Osteoblast (primary cell): Measurements from ENCODE around the gene GANC. TPM values are rescaled to one million over a fixed set of nuclear protein-coding genes. Genes with fewer than 3 reads are reported as not detected.

Experiments
- DNase-seq: peaks from one replicate; pipeline ENCODE4 v3.0.0; 2011; ENCODE audit warnings: low spot score, mixed read lengths; ENCODE audit not compliant: insufficient read length; ENCODE audit errors: missing footprints
- H2AFZ ChIP-seq: 2 replicates; pipeline ENCODE4 v1.6.0; 2011; ENCODE audit warnings: mild to moderate bottlenecking, low read length
- H3K27ac ChIP-seq: 2 replicates; pipeline ENCODE4 v1.5.1; 2011; ENCODE audit warnings: mild to moderate bottlenecking, low read depth, low read length, moderate library complexity
- H3K27me3 ChIP-seq: 2 replicates; pipeline ENCODE4 v1.6.0; 2012; ENCODE audit warnings: mild to moderate bottlenecking, control low read depth, inconsistent platforms, low read length, moderate library complexity; ENCODE audit not compliant: insufficient read depth
- H3K36me3 ChIP-seq: 2 replicates; pipeline ENCODE4 v1.5.1; 2011; ENCODE audit warnings: mild to moderate bottlenecking, low read length, control low read depth, moderate library complexity; ENCODE audit not compliant: insufficient read depth
- H3K4me1 ChIP-seq: 2 replicates; pipeline ENCODE4 v1.5.1; 2011; ENCODE audit warnings: mild to moderate bottlenecking, low read length, control low read depth, moderate library complexity; ENCODE audit not compliant: insufficient read depth
- H3K4me2 ChIP-seq: 2 replicates; pipeline ENCODE4 v1.6.0; 2011; ENCODE audit warnings: mild to moderate bottlenecking, low read length; ENCODE audit not compliant: insufficient read depth
- H3K4me3 ChIP-seq: fragments of 200-600 bp; sonication (generic); 3 replicates; pipeline ENCODE4 v1.5.1; 2012; ENCODE audit warnings: mild to moderate bottlenecking, low read length, inconsistent platforms; ENCODE audit not compliant: insufficient read depth
- H3K79me2 ChIP-seq: 2 replicates; pipeline ENCODE4 v1.6.0; 2012; ENCODE audit warnings: mild to moderate bottlenecking, low read length, control low read depth, inconsistent platforms; ENCODE audit not compliant: insufficient read depth
- H3K9me3 ChIP-seq: 2 replicates; pipeline ENCODE4 v1.5.1; 2011; ENCODE audit warnings: low read depth, low read length, control low read depth
- H4K20me1 ChIP-seq: 2 replicates; pipeline ENCODE4 v1.6.0; 2012; ENCODE audit warnings: mild to moderate bottlenecking, low read length, control low read depth; ENCODE audit not compliant: insufficient read depth
- total RNA-seq: library from RNA; depleted of rRNA; stranded (reverse); fragments of >200 nt; gene quantifications from 2 replicates; pipeline ENCODE4 v1.2.3, GENCODE V29; 2012
- TF ChIP-seq, protein P1 (sequence below): IDR thresholded peaks from 2 replicates; pipeline ENCODE4 v1.5.1; 2011; ENCODE audit warnings: mild to moderate bottlenecking, low read depth, low read length, moderate library complexity; ENCODE audit errors: extremely low read depth

The GANC gene
- total RNA-seq, 1 donor = 21.0 TPM

DNA sequence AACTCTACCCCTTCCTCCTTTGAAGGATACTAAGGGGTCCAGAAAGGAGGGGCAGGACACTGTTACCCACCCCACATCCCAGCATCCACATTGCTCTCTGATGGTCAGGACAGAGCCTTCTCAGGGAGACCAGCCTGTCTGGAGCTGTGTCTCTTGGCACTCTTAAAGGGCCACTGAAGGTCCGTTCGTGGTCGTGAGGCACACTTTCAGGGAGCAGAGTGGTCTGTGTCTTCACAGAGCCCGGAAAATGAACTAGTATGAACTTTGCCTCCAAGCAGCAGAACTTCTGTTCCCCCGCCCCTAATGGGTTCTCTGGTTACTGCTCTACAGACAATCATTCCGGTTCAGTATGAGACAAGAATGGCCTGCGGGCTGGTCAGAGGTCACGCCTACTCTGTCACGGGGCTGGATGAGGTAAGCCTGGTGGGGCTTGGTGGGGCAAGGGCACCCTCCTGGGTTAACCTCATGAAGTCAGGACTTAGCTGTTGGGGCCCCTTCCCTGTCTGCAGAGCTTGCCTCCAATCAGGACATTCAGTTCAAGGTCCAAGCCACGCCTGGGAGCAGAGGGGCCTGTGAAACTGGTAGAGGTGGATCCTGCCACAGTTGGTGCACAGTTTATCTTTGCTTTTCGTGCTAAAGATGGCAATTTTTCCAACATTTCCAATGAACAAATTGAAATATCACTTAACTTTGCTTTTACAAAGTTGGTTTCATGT is 119.5 kb downstream of the GANC start:
- H3K4me3 ChIP-seq = no peak overlapping the region
- no peaks in the 10 kb centered on the region for H3K9me3 ChIP-seq
- no peaks in the 10 kb centered on the region for H3K79me2 ChIP-seq
- TF ChIP-seq, protein P1, sequence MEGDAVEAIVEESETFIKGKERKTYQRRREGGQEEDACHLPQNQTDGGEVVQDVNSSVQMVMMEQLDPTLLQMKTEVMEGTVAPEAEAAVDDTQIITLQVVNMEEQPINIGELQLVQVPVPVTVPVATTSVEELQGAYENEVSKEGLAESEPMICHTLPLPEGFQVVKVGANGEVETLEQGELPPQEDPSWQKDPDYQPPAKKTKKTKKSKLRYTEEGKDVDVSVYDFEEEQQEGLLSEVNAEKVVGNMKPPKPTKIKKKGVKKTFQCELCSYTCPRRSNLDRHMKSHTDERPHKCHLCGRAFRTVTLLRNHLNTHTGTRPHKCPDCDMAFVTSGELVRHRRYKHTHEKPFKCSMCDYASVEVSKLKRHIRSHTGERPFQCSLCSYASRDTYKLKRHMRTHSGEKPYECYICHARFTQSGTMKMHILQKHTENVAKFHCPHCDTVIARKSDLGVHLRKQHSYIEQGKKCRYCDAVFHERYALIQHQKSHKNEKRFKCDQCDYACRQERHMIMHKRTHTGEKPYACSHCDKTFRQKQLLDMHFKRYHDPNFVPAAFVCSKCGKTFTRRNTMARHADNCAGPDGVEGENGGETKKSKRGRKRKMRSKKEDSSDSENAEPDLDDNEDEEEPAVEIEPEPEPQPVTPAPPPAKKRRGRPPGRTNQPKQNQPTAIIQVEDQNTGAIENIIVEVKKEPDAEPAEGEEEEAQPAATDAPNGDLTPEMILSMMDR = no peak
- no peak for DNase-seq
- H4K20me1 ChIP-seq = no peaks in the 10 kb centered on the region
- peaks cover 3% of the 10 kb centered on the region for H3K4me1 ChIP-seq
- no peaks in the 10 kb centered on the region for H3K27me3 ChIP-seq
- H3K4me2 ChIP-seq = no peak overlapping the region
- no peak overlapping the region for H3K27ac ChIP-seq
- H3K36me3 ChIP-seq = no peaks in the 10 kb centered on the region
- no peak overlapping the region for H2AFZ ChIP-seq

DNA sequence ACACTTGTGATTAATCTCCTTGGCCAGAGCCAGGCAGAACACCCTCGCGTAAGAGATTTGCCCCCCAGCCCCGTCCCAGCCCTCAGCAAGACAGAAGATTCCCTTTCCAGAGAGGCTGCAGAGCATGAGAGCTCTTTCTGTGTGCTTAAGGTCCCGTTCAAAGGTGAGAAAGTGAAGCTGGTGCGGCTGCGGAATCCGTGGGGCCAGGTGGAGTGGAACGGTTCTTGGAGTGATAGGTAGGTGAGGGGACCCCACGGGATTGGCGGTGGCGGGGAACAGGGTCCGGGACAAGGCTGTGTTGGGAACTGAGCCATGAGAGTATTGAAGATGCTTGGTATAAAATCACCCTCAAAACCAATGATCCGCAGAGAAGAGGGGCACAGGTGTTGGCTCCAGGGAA is 121.1 kb downstream of the GANC start:
- Histone ChIP-seq H3K27me3 (no peaks in the 10 kb centered on the region), H3K9me3 (no peaks in the 10 kb centered on the region), H3K4me2 (no peak overlapping the region), H3K27ac (no peak overlapping the region), H2AFZ (no peak overlapping the region), H4K20me1 (no peaks in the 10 kb centered on the region), H3K36me3 (no peaks in the 10 kb centered on the region), H3K4me3 (no peak overlapping the region), H3K4me1 (no peaks in the 10 kb centered on the region), H3K79me2 (no peaks in the 10 kb centered on the region)
- TF ChIP-seq, protein P1 = no peak
- DNase-seq = no peak

DNA sequence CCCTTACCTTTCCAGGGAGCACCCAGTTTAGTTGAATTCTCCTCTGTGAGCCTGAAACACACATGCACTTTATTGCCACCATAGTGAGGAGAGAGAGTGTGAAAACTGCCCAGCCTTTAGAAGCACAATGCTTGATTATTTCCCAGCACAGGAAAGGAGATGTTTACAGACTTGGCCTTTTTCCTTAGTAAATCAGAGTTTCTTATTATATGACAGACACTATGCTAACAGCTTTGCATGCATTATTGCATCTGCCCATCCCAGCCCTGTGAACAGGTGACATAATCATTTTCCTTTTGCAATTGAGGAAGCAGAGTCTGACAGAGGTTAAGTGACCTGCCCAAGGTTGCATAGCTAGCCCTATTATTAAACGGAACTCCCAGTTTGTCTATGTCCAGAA is 122.8 kb downstream of the GANC start:
- Histone ChIP-seq H3K4me2 (no peak overlapping the region), H4K20me1 (no peaks in the 10 kb centered on the region), H3K27me3 (no peaks in the 10 kb centered on the region), H2AFZ (no peak overlapping the region), H3K4me3 (no peak overlapping the region), H3K36me3 (no peaks in the 10 kb centered on the region), H3K9me3 (no peaks in the 10 kb centered on the region), H3K27ac (no peak overlapping the region), H3K4me1 (no peaks in the 10 kb centered on the region), H3K79me2 (no peaks in the 10 kb centered on the region)
- no peak for DNase-seq
- TF ChIP-seq, protein P1 = no peak

DNA sequence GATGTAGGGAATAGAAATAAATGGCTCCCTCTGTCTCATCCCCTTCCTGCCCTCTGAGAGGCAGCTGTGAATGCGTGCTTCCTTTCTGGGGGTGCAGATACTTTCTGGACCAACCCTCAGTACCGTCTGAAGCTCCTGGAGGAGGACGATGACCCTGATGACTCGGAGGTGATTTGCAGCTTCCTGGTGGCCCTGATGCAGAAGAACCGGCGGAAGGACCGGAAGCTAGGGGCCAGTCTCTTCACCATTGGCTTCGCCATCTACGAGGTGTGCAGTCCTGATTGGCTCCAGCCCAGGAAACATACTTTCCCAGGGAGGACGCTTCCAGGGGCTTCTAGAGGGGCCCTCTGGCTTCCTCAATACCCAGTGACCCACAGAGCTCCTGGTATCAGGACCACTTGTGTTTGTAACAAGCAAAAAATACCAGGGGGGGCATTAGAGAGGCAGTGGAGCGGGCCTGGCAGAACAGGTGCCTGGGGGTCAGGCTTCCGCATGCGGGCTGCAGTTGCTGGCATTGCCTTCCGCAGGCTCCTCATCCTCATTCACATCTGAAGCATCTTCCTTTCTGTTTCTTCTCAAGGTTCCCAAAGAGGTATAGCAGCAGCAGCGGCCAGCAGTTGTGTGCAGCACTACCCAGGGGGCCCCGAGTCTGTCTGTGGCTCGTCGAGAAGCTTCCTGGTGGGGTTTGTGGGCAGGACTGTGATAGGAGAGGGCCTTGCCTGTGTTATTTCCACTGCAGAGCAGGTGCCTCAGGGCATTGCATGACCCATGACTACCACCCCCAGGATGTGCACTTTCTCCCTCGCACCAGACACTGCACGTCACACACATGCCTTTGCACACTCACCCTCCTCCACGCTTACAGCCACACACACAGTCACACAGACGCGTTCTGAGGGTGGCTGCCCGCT is 128.8 kb downstream of the GANC start:
- no peak overlapping the region for H3K27ac ChIP-seq
- no peaks in the 10 kb centered on the region for H3K27me3 ChIP-seq
- no peaks in the 10 kb centered on the region for H3K79me2 ChIP-seq
- H2AFZ ChIP-seq = no peak overlapping the region
- TF ChIP-seq, protein P1 = no peak
- no peak overlapping the region for H3K4me2 ChIP-seq
- H3K36me3 ChIP-seq = no peaks in the 10 kb centered on the region
- H3K4me1 ChIP-seq = no peaks in the 10 kb centered on the region
- H3K9me3 ChIP-seq = no peaks in the 10 kb centered on the region
- no peak overlapping the region for H3K4me3 ChIP-seq
- DNase-seq = no peak
- H4K20me1 ChIP-seq = no peaks in the 10 kb centered on the region
